Testis (tissue), 3 donors: ENCODE data around the gene C1QTNF12. TPM values are rescaled to one million over a fixed set of nuclear protein-coding genes. Genes with fewer than 3 reads are reported as not detected.

Source experiments
- DNase-seq: peaks from one replicate; pipeline ENCODE4 v3.0.0-alpha.2; 2019
- H3K27ac ChIP-seq, 2 donors: fragments of 200-600 bp; sonication (generic); one replicate each; pipeline ENCODE4 v1.5.1; 2019
- H3K27me3 ChIP-seq: fragments of 200-600 bp; sonication (generic); one replicate; pipeline ENCODE4 v1.5.1; 2019
- H3K36me3 ChIP-seq: fragments of 200-600 bp; sonication (generic); one replicate; pipeline ENCODE4 v1.5.1; 2017; ENCODE audit warnings: low read depth; ENCODE audit errors: missing control alignments
- H3K4me1 ChIP-seq: fragments of 200-600 bp; sonication (generic); one replicate; pipeline ENCODE4 v1.5.1; 2019
- H3K4me3 ChIP-seq, 2 donors: fragments of 200-600 bp; sonication (generic); one replicate each; pipeline ENCODE4 v1.5.1; 2017 to 2019
- H3K9me3 ChIP-seq: fragments of 200-600 bp; sonication (generic); one replicate; pipeline ENCODE4 v1.5.1; 2017
- POLR2A ChIP-seq: fragments of 450-650 bp; IDR thresholded peaks from one replicate; pipeline ENCODE4 v1.6.1; 2017; ENCODE audit warnings: antibody characterized with exemption, mild to moderate bottlenecking, moderate library complexity
- WGBS, 2 donors: methylation state at CpG; one replicate each; pipeline ENCODE4 v1.1.5; 2018; 5-methylcytosine and 5-hydroxymethylcytosine counted together
- intact Hi-C: fragments of 100-400 bp; cut with DNase I; formaldehyde crosslinking; loops from one replicate; pipeline ENCODE4 v1.15.1; 2023; ENCODE audit warnings: low total_unique reads
- polyA plus RNA-seq: library from polyadenylated mRNA; stranded (reverse); fragments of 350-450 nt; fragmentation: Illumina TruSeq; extraction: RNeasy Lipid Tissue Mini Kit (QIAGEN cat#74804); gene quantifications from one replicate; pipeline ENCODE4 v1.2.3, GENCODE V29; 2014; ENCODE audit warnings: low read depth, low replicate concordance; ENCODE audit not compliant: insufficient read depth
- total RNA-seq, 2 donors: library from RNA; depleted of rRNA; stranded (reverse); fragments of >200 nt; gene quantifications; one replicate each; pipeline ENCODE4 v1.2.3, GENCODE V29; 2016
- TF ChIP-seq, protein P1 (sequence below), 3 experiments: fragments of 450-650 bp in 2 of 3; fragments of 200-600 bp in 1 of 3; sonication (generic) in 1 of 3; IDR thresholded peaks; one replicate each; pipeline ENCODE4 v1.5.1; 2016 to 2019; ENCODE audit warnings: antibody characterized with exemption in 3 of 3, mild to moderate bottlenecking in 2 of 3, moderate library complexity in 1 of 3

C1QTNF12 gene
- total and polyA plus RNA-seq, 3 donors from 2014 or later: 2.7 to 7.7 (median 4.7) TPM

DNA sequence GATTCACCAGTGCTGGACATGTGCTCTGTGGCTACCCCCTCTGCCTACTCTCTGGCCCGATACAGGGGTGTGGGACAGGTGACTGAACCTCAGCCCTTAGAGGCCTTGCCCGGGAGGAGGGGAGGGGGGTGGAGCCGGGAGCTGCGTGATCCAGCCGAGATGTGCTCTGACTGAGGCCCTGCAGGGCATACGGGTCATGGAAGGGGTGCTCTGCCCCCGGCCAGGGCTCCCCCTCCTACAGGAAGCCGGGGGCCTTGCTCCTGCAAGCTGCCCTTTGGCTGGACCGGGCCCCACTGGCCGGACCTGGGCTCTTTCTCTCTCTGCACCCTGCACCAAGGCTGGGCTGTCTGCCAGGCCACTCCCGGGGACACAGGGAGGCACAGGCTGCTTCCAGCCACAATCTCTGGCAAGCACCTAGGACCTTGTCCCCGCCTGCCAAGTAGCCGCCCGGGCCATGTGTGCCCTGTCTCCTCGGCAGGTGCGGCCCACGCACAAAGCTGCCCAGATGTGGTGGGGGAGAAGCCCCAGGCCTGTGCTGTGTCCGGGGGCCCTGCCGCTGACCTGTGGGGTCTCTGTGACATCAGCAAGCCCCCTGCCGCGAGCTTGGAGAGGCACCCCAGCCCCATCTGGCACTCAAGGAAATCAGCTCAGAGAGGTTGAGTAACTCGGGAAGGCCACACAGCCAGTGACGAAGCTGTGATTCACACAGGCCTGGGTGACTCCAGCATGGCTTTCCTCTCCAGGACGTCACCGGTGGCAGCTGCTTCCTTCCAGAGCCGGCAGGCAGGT lies 35.2 kb upstream of the C1QTNF12 start:
- DNase-seq: peak; percentile 88
- intact Hi-C loops: no loop called here
- no peaks in the 10 kb centered on the region for H3K27me3 ChIP-seq
- H3K4me3 ChIP-seq: no peak overlapping the region
- TF ChIP-seq POLR2A: no peak
- TF ChIP-seq, protein P1, sequence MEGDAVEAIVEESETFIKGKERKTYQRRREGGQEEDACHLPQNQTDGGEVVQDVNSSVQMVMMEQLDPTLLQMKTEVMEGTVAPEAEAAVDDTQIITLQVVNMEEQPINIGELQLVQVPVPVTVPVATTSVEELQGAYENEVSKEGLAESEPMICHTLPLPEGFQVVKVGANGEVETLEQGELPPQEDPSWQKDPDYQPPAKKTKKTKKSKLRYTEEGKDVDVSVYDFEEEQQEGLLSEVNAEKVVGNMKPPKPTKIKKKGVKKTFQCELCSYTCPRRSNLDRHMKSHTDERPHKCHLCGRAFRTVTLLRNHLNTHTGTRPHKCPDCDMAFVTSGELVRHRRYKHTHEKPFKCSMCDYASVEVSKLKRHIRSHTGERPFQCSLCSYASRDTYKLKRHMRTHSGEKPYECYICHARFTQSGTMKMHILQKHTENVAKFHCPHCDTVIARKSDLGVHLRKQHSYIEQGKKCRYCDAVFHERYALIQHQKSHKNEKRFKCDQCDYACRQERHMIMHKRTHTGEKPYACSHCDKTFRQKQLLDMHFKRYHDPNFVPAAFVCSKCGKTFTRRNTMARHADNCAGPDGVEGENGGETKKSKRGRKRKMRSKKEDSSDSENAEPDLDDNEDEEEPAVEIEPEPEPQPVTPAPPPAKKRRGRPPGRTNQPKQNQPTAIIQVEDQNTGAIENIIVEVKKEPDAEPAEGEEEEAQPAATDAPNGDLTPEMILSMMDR (IDR thresholded peaks at IDR 0.05): no peak
- WGBS, 2 donors: 35 to 44% methylated on average over 8 to 22 of the region's 26 CpGs
- no peaks in the 10 kb centered on the region for H3K36me3 ChIP-seq
- H3K9me3 ChIP-seq: no peaks in the 10 kb centered on the region
- peaks cover 11% of the 10 kb centered on the region for H3K4me1 ChIP-seq
- peak overlapping the region in 1 of 2 donors; percentile 21 for H3K27ac ChIP-seq

DNA sequence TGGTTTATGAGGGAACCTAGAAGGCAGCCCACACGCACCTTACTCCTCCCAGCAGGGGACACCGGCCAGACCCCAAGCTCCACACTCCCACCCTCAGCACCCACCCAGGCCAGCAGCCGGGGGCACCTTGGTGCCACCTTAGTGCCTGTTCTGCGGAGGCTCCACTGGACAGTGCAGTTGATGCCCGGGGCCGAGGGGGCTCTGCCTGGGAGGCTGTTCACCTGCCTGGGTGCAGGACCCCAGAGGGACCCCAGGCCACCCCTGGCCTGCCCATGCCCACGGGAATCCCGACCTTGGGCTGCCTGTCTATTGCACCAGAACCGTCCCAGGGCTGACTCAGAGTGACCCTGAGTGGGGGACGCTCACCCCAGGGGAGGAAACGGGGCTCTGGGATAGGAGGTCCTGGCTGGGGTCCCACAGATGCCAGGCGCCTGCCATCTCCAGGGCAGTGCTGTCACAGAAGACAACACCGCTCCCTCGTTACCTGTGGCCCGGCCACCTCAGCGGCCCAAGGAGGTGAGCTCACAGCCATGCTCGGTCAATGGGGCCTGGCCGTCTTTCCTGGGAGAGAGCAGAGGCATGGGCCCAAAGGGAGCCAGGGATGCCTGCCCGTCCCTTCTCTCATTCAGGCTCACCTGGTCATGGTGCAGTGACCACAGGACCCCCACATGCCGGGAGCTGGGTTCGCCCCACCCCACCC lies 34.4 kb upstream of the C1QTNF12 start:
- WGBS, 2 donors: 89 to 92% methylated on average over 9 to 21 of the region's 21 CpGs
- no peak for TF ChIP-seq POLR2A
- TF ChIP-seq, protein P1 (IDR thresholded peaks at IDR 0.05): no peak

DNA sequence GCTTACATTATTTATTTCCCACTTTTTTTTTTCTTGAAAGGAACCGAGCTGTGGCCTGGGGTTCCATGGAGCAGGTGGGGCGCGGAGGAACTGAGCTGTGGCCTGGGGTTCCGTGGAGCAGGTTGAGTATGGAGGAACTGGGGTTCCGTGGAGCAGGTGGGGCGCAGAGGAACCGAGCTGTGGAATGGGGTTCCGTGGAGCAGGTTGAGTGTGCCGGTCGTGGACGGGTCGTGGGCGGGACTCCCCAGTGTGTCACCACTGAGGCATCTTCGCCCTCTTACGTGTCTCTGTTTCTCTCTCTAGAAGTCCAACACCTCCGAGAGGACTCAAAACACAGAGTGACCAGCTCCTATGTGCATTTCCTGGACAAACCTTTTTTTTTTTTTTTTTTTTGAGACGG lies 32.5 kb upstream of the C1QTNF12 start:
- WGBS, 2 donors: 92 to 93% methylated on average over 17 of the region's 17 CpGs
- intact Hi-C loops: no loop called here
- Histone ChIP-seq H3K36me3 (no peaks in the 10 kb centered on the region), H3K27ac (no peak overlapping the region), H3K4me1 (peaks cover 19% of the 10 kb centered on the region), H3K4me3 (no peak overlapping the region), H3K27me3 (no peaks in the 10 kb centered on the region), H3K9me3 (no peaks in the 10 kb centered on the region)
- no peak for DNase-seq
- no peak for TF ChIP-seq POLR2A

More for the DNA sequence above, 34.4 kb upstream of the C1QTNF12 start:
- H3K9me3 ChIP-seq: no peaks in the 10 kb centered on the region
- intact Hi-C loops: no loop called here
- no peak overlapping the region for H3K27ac ChIP-seq
- no peak overlapping the region for H3K4me3 ChIP-seq
- H3K36me3 ChIP-seq: no peaks in the 10 kb centered on the region
- no peak for DNase-seq
- peaks cover 11% of the 10 kb centered on the region for H3K4me1 ChIP-seq
- H3K27me3 ChIP-seq: no peaks in the 10 kb centered on the region

DNA sequence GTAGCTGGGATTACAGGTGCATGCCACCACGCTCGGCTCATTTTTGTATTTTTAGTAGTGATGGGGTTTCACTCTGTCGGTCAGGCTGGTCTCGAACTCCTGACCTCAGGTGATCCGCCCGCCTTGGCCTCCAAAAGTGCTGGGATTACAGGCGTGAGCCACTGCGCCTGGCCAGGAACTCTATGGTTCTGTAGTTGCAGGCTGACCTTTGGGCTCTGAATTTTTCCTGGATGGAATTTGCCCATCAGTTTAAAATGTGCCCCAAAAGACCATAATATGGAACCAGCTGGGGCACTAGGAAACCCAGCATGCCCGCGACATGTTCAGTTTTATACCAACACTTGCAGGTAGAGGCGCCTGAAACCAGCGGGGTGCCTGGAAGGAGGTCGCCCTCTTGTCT lies 32.1 kb upstream of the C1QTNF12 start:
- no peaks in the 10 kb centered on the region for H3K9me3 ChIP-seq
- intact Hi-C loops: no loop called here

DNA sequence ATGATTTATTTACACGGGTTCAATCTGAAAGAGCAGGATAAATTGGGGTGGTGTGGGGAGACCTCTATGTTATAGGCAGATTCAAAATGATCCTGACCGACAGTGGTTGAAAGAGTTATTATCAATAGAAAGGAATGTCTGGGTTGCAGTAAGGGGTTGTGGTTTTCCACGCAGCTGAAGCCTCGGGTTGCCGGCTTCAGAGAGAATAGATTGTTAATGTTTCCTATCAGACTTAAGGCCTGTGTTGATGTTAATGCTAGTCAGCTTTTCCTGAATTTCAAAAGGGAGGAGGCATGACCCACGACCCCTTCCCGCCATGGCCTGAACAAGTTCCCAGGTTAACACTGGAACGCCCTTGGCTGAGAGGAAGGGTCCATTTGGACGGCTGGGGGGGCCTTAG lies 29.3 kb upstream of the C1QTNF12 start:
- intact Hi-C loops: no loop called here
- 84 to 86% methylated on average over 9 of the region's 9 CpGs for WGBS, 2 donors
- no peak overlapping the region for H3K27ac ChIP-seq
- no peak overlapping the region for H3K4me3 ChIP-seq
- no peaks in the 10 kb centered on the region for H3K9me3 ChIP-seq
- peaks cover 28% of the 10 kb centered on the region for H3K4me1 ChIP-seq
- H3K36me3 ChIP-seq: no peaks in the 10 kb centered on the region
- DNase-seq: no peak
- H3K27me3 ChIP-seq: no peaks in the 10 kb centered on the region
- TF ChIP-seq, protein P1 (IDR thresholded peaks at IDR 0.05): no peak
- no peak for TF ChIP-seq POLR2A

More for the DNA sequence above, 32.1 kb upstream of the C1QTNF12 start:
- WGBS, 2 donors: 94 to 97% methylated on average over 13 of the region's 13 CpGs
- no peak overlapping the region for H3K27ac ChIP-seq
- H3K36me3 ChIP-seq: no peaks in the 10 kb centered on the region
- DNase-seq: no peak
- no peak overlapping the region for H3K4me3 ChIP-seq
- H3K4me1 ChIP-seq: peaks cover 19% of the 10 kb centered on the region
- TF ChIP-seq POLR2A: no peak
- TF ChIP-seq, protein P1 (IDR thresholded peaks at IDR 0.05): no peak
- H3K27me3 ChIP-seq: no peaks in the 10 kb centered on the region
